Stimulated activated CD4-positive, alpha-beta T cell treated with anti-CD3 and anti-CD28 coated beads, TNF-alpha, amount 100 ng/mL, for 1 hour (primary cell): Measurements from ENCODE around the gene LAMA3.

Experiments used
- DNase-seq, 3 donors: peaks; one replicate each; pipeline ENCODE4 v3.0.0-alpha.2; 2020; ENCODE audit warnings: low read depth in 3 of 3, low spot score in 1 of 3

The LAMA3 gene

DNA sequence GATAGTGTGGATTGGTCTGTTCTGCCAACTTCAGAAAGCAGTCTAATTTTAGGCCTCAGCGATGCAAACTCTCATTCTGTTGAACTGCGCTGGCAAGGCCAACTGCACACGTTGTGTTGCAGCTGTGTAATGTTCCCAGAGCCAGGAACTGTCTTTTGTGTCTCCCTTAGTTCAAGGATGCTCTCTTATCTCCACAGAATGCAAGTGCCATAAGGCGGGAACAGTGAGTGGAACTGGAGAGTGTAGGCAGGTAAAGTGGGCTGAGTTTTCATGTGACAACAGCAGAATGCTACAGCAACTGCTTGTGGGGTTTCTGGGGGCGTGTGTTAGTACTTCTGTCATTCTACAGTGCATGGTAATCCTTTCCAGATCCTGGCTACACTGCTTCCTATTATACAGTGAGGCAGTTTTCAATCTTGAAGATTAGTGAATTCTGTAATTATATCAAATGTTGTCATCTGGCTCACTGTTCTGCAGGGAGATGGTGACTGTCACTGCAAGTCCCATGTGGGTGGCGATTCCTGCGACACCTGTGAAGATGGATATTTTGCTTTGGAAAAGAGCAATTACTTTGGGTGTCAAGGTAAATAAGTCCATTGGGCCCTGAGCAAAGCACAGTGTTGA, 125.8 kb downstream of the LAMA3 start:
- no peak for DNase-seq

GRCh38 chr18:23816021-23816420, 126.8 kb downstream of the LAMA3 start:
- DNase-seq, result no peak

GRCh38 chr18:23816740-23817139, 127.5 kb downstream of the LAMA3 start:
- DNase-seq, result no peak

DNA sequence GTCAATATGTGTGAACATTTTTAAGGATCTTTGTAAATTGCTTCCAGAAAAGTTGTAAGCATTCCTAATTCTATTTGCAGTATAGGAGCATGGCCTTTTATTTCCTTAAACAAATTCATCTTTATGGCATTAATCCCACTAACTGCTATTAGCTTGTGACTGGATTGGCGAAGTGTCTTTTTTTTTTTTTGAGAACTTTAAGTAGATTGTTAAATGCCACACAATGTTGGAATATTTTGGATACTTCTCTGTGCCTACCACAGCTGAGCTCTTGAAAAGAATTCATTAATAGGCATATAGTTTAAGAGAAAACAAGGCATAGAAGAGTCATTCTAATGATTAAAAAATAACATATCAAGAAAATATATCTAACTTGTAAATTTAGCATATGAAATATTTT, 129.7 kb downstream of the LAMA3 start:
- DNase-seq, result no peak

DNA sequence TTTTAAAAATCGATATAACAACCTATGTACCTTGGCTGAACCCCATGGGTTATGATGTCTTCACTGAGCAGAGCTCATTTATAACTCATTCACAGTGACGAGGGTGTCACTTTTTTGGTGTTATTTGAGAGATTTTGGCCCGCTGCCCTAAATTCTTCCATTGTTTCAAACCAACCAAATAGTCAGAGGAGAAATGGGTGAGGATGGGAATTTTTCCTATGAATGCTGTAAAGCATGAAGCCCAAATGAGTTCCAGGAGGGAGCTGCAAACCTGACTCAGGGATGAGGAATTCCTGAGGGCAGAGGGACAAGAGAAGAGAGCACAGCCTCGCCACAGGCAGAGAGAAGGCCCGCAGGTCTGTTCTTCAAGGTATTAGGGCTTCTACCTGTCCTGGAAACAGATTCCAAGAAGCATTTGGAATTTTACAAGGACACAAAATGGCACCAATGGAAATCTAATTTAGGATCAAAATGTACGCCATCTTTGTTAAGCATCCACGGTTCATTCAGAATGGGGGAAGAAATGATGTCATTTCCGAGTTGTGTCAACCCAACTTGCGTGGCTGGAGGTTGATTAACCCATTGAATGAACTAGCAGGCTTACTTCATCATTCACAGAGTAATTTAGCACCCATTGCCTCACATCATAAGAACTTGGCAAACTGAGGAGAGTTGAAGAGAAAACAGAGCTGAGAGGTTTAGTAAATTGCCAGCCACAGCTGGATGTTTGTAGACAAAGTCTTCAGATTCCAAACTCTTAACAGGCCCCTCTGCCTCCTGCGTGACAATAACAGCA, 133.5 kb downstream of the LAMA3 start:
- no peak for DNase-seq

- no peak for DNase-seq
These were observed 135.0 kb downstream of the LAMA3 start for GRCh38 chr18:23824240-23824639.

DNA sequence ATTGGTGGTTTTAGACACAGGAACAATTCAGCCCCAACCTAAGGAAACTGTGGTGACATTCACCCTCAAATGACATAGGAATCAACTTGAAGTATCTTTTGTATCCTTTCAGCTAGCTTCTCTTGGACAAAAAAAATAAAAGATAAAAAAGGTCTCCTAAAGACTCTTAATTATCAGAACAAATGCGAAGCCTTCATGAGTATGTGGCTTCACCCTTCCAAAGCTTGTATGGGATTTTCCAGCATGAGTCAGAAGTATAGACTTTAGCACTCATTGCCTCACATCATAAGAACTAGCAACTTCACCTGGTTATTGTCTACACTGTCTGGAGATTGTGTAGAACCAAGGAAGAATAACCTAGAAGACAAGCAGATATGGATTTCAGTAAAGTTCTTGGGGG, 135.4 kb downstream of the LAMA3 start:
- DNase-seq, result no peak

GRCh38 chr18:23825496-23825895, 136.2 kb downstream of the LAMA3 start:
- no peak for DNase-seq

DNA sequence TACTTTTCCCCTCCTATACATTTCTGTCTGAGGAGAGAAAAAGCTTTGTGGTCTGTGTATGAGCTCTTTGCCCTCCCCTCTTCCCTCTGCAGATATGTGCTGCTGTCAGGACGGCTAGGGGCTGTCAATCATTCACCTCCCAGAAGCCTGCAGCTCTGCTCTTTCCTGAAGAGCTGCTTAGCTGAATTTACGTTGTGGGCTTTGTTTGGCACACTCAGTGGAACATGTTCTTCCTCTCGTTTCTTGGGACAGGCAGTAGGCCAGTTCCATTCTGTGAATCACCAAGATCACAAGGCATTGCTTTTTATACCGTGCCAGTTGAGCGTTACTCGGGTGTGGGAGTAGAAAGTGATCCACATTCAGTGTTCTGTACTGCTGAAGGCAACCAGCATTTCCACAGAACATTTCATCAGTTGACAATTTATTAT, 136.7 kb downstream of the LAMA3 start:
- no peak for DNase-seq

DNA sequence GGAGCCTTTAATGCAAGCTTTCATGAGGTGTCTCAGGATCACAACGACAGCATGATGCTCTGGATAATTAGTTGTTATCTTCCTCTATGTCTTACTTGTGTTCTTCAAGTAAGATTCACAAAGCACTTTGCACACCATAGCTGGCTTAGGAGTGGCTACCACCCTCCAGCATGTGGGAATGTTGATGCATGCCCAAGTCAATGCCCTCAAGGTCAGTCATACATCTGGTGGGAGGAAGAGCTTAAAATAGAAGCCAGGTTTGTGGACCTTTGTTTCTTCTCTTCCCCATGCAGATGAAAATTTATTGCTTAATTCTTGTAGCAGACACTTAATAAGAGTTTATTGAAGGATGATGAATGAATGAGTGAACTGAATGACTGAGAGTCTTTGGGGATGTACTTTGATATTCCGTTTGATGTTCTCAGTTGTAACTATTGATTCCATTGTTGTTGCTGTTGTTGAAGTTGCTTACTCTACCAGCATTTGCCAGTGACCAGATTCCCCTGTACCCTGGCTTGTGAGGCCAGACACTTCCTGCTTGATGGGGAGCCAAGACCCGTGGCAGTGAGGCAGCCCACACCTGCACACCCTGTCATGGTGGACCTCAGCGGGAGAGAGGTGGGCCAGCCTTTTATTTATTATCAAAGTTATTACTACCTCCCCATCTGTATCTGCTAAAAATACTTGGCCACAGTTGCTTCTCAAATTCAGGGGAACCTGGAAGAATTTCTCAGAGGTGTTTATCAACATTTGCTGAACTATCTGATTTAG, 137.8 kb downstream of the LAMA3 start:
- no peak for DNase-seq

DNA sequence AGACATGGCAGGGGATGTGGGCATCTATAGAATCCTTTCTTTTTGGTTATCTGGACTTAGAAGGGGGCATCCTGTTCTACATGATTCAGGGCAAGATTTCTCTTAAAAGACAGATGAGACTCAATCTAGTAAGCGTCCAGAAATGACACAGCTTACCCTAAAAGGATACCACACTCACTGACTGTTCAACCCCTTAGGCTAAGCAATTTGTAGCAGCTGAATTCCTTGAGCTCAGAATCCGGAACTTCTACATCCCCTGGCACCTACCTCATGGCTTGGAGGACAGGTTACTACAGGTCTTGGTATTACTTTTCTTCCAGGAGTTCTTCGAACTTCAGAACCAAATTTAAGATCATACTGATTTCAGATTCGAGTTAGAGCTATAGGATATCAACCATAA, 138.4 kb downstream of the LAMA3 start:
- no peak for DNase-seq

DNA sequence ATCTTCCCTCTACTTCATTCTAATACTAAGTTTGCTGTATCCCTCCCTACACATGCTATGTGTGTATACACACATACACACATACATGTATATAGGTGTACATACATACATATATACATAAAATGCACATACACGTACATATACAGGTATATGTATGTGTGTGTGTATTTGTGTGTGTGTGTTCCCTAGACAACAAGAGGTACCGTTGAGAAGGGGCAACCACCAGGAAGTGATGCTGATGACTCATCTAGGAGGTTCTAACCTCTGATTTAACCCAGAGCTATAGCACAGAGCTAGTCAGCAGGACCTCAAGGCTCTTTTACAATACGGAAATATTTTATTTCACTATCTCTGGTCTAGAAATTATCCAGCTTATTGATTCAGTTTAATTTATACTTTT, 139.2 kb downstream of the LAMA3 start:
- peak in 1 of 3 donors; percentile 39 for DNase-seq

- no peak for DNase-seq
These were observed 143.7 kb downstream of the LAMA3 start for GRCh38 chr18:23832911-23833310.

DNA sequence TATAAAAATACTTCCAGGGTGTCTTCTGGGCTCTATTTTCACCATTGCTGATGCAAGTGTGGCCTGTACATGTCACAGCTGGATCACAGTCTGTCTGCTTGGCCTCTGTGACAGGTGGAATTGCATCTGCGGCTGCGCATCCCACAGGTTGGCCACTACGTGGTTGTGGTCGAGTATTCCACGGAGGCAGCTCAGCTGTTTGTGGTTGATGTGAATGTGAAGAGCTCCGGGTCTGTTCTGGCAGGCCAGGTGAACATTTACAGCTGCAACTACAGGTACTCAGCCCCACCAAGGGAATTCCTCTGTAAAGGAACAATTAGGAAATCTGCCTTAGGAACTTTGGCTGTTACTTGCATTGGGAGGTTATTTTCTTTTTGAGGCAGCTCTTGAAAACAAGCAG, 144.5 kb downstream of the LAMA3 start:
- no peak for DNase-seq

DNA sequence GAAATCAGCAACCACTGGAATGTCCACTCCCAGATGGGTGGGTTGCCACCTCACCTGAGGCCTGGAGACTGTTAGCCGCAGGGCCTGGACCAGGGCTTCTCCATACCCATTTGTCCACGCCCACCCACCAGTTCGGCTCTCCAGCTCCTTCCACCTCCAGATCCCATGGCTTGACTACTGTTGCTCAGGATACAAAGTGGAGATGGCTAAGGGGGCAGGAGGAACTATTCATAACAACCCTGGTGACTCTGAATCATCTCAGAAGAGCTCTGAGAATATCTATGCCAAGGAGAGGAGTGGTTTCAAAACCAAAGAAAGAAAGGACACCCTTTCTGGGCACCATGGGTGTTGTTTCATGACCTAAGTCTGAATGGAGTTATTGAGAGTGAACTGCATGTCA, 145.8 kb downstream of the LAMA3 start:
- no peak for DNase-seq

GRCh38 chr18:23835506-23835905, 146.3 kb downstream of the LAMA3 start:
- no peak for DNase-seq

DNA sequence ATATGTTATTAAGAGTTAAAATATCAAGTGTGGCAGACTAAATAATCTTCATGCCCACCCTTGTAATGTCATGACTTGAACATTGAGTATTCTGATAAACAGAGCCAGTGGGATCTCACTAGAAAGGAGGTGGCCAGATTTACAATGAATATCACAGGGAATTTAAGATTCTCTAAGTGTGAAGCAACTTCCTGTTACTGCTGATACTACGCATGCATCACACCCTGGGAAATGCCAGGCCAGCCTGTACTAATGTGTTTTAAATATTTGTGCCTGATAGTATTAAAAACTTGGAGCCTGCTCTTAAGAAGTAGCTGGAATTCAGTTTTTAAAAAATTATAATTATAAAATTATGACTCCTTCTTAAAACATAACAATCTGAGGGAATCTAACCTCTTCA, 148.3 kb downstream of the LAMA3 start:
- no peak for DNase-seq

DNA sequence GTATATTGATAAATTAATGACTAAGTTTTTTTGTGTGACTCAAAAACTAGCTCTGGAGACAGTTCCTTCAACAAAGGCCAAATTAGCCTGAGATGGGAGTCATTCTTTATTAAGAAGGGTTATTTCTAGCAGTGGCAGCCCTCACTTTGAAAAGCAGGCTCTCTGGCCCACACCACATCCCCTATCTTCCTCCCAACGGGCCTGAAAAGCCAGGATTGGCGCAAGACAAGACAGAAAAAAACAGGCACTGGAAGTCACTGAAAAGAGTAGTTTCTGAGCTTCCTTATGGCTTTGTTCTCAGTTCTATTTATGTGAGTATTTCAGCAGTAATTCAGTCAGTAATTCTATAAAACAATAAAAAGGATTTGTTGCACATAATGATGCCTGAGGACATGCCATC, 149.0 kb downstream of the LAMA3 start:
- no peak for DNase-seq

DNA sequence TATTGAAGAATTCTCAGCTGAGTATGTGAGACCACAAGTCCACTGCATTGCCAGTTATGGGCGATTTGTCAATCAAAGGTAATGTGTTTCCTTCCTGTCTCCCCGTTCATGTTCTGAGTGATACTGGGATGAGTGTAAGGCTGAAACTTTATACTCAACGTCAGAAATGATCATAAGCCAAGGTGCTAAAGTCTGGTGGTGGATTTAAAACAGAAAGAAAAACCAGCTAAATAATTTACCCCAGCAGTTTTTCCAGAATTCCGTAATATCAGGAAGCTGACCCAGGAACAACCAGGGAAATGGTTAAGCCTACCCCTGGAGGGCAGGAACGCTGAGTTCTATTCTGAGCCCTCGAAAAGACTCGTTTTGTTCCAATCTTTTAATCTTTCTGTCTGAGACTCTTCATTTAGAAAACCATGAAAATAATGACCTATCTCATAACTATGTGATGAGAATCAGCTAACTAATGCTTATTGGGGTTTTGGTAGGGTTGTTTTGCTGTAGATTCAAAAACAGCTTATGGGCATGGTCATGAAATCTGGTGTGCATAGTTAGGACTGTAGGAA, 149.6 kb downstream of the LAMA3 start:
- DNase-seq, result no peak

DNA sequence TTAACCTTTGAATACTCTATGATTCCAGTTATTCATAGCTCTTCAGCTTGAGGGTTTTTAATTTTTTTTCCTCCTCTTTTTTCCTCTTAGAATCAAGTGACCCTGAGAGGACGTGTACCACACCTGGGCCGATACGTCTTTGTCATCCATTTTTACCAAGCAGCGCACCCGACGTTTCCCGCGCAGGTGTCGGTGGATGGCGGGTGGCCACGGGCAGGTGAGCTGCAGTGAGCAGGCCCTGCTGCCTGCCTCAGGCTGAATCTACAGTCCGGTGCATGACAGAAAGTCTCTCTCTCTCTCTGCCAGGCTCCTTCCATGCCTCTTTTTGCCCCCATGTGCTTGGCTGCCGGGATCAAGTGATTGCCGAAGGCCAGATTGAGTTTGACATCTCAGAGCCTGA, 153.1 kb downstream of the LAMA3 start:
- no peak for DNase-seq

GRCh38 chr18:23844991-23845680, 155.9 kb downstream of the LAMA3 start:
- no peak for DNase-seq
